A549 (cell line): ENCODE data around the gene ZNF548.

Source experiments
- CBX2 ChIP-seq: fragments of 200-600 bp; sonication (generic); IDR thresholded peaks from 2 replicates; pipeline ENCODE4 v1.6.1; 2016; ENCODE audit warnings: low read depth, mild to moderate bottlenecking, borderline replicate concordance
- CHD2 ChIP-seq: fragments of 150-350 bp; IDR thresholded peaks from 2 replicates; pipeline ENCODE4 v1.6.1; 2014; ENCODE audit warnings: low read length; ENCODE audit not compliant: partially characterized antibody
- EP300 ChIP-seq, 2 experiments: fragments of >200 bp; sonication (Bioruptor Twin); formaldehyde crosslinking; IDR thresholded peaks; 2 replicates in 1 of 2; 3 replicates in 1 of 2; pipeline ENCODE4 v1.6.1; 2016 to 2017
- HDAC2 ChIP-seq: fragments of 200-600 bp; sonication (generic); IDR thresholded peaks from 2 replicates; pipeline ENCODE4 v1.6.1; 2016
- MYC ChIP-seq: IDR thresholded peaks from 2 replicates; pipeline ENCODE4 v1.6.1; 2012; ENCODE audit warnings: mild to moderate bottlenecking, inconsistent platforms, low read length, improper control_type of control experiment, borderline replicate concordance
- POLR2A ChIP-seq: IDR thresholded peaks from 2 replicates; pipeline ENCODE4 v1.6.1; 2012; ENCODE audit warnings: mild to moderate bottlenecking, low read length
- RAD21 ChIP-seq, 2 experiments: fragments of >200 bp in 1 of 2; sonication (Bioruptor Twin) in 1 of 2; formaldehyde crosslinking in 1 of 2; IDR thresholded peaks in 1 of 2; conservative IDR thresholded peaks in 1 of 2; 2 replicates in 1 of 2; 3 replicates in 1 of 2; pipeline ENCODE4 v1.6.1; 2012 to 2018; ENCODE audit warnings: inconsistent platforms in 1 of 2
- REST ChIP-seq: fragments of 200-600 bp; sonication (generic); IDR thresholded peaks from 2 replicates; pipeline ENCODE4 v1.6.1; 2016; ENCODE audit warnings: antibody characterized with exemption, mild to moderate bottlenecking, moderate library complexity
- RNF2 ChIP-seq: fragments of 200-600 bp; sonication (generic); IDR thresholded peaks from 2 replicates; pipeline ENCODE4 v1.6.1; 2016; ENCODE audit warnings: low read depth, mild to moderate bottlenecking, antibody characterized with exemption, moderate library complexity, borderline replicate concordance
- SMC3 ChIP-seq: fragments of >200 bp; sonication (Bioruptor Twin); formaldehyde crosslinking; IDR thresholded peaks from 3 replicates; pipeline ENCODE4 v1.6.1; 2018; ENCODE audit warnings: inconsistent platforms
- USF2 ChIP-seq: fragments of 450-650 bp; IDR thresholded peaks from 2 replicates; pipeline ENCODE4 v1.6.1; 2014; ENCODE audit warnings: antibody characterized with exemption
- ZNF302 ChIP-seq: fragments of 250-450 bp; sonication (Bioruptor Pico); IDR thresholded peaks from 2 replicates; pipeline ENCODE4 v1.9.0; 2021; ENCODE audit warnings: inconsistent platforms, mild to moderate bottlenecking, moderate library complexity
- TF ChIP-seq, protein P1 (sequence below): fragments of >200 bp; sonication (Bioruptor Twin); formaldehyde crosslinking; IDR thresholded peaks from 3 replicates; pipeline ENCODE4 v1.5.1; 2016

GRCh38 chr19:57374179-57374578 lies 15.5 kb upstream of the ZNF548 start:
- TF ChIP-seq CBX2 (no peak), POLR2A (no peak), RAD21 (conservative IDR thresholded peaks at IDR 0.05 in 1 of 2, IDR thresholded peaks at IDR 0.05 in 1 of 2) (no peak), MYC (no peak), ZNF302 (CRISPR knock-in tag) (no peak), SMC3 (no peak), CHD2 (no peak), REST (no peak), HDAC2 (no peak), EP300 (IDR thresholded peaks at IDR 0.05) (no peak), USF2 (no peak), RNF2 (no peak)
- TF ChIP-seq, protein P1, sequence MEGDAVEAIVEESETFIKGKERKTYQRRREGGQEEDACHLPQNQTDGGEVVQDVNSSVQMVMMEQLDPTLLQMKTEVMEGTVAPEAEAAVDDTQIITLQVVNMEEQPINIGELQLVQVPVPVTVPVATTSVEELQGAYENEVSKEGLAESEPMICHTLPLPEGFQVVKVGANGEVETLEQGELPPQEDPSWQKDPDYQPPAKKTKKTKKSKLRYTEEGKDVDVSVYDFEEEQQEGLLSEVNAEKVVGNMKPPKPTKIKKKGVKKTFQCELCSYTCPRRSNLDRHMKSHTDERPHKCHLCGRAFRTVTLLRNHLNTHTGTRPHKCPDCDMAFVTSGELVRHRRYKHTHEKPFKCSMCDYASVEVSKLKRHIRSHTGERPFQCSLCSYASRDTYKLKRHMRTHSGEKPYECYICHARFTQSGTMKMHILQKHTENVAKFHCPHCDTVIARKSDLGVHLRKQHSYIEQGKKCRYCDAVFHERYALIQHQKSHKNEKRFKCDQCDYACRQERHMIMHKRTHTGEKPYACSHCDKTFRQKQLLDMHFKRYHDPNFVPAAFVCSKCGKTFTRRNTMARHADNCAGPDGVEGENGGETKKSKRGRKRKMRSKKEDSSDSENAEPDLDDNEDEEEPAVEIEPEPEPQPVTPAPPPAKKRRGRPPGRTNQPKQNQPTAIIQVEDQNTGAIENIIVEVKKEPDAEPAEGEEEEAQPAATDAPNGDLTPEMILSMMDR: no peak
